ENCODE data around the gene ZFYVE9. TPM values are rescaled to one million over a fixed set of nuclear protein-coding genes. Genes with fewer than 3 reads are reported as not detected.

The ZFYVE9 gene
- total RNA-seq, 2 donors from 2014 or later, result 15.8 to 18.5 TPM

- Histone ChIP-seq H3K4me3 (no peak overlapping the region), H3K4me1 (no peaks in the 10 kb centered on the region), H3K27ac (no peak overlapping the region), H3K27me3 (no peaks in the 10 kb centered on the region), H3K9me3 (no peaks in the 10 kb centered on the region), H3K36me3 (peaks cover 97% of the 10 kb centered on the region)
- DNase-seq (ENCODE audit: low spot score), result no peak
- TF ChIP-seq, protein P1, sequence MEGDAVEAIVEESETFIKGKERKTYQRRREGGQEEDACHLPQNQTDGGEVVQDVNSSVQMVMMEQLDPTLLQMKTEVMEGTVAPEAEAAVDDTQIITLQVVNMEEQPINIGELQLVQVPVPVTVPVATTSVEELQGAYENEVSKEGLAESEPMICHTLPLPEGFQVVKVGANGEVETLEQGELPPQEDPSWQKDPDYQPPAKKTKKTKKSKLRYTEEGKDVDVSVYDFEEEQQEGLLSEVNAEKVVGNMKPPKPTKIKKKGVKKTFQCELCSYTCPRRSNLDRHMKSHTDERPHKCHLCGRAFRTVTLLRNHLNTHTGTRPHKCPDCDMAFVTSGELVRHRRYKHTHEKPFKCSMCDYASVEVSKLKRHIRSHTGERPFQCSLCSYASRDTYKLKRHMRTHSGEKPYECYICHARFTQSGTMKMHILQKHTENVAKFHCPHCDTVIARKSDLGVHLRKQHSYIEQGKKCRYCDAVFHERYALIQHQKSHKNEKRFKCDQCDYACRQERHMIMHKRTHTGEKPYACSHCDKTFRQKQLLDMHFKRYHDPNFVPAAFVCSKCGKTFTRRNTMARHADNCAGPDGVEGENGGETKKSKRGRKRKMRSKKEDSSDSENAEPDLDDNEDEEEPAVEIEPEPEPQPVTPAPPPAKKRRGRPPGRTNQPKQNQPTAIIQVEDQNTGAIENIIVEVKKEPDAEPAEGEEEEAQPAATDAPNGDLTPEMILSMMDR (IDR thresholded peaks at IDR 0.05), result no peak
Measured at GRCh38 chr1:52356818-52357355, 215.0 kb downstream of the ZFYVE9 start.

- H3K9me3 ChIP-seq, result no peaks in the 10 kb centered on the region
- H3K27me3 ChIP-seq, result no peaks in the 10 kb centered on the region
- no peaks in the 10 kb centered on the region for H3K4me1 ChIP-seq
- H3K27ac ChIP-seq, result no peak overlapping the region
- TF ChIP-seq, protein P1 (IDR thresholded peaks at IDR 0.05), result no peak
- DNase-seq (ENCODE audit: low spot score), result no peak
- no peak overlapping the region for H3K4me3 ChIP-seq
- peaks cover 99% of the 10 kb centered on the region for H3K36me3 ChIP-seq
Measured at GRCh38 chr1:52357397-52357796, 215.5 kb downstream of the ZFYVE9 start.

DNA sequence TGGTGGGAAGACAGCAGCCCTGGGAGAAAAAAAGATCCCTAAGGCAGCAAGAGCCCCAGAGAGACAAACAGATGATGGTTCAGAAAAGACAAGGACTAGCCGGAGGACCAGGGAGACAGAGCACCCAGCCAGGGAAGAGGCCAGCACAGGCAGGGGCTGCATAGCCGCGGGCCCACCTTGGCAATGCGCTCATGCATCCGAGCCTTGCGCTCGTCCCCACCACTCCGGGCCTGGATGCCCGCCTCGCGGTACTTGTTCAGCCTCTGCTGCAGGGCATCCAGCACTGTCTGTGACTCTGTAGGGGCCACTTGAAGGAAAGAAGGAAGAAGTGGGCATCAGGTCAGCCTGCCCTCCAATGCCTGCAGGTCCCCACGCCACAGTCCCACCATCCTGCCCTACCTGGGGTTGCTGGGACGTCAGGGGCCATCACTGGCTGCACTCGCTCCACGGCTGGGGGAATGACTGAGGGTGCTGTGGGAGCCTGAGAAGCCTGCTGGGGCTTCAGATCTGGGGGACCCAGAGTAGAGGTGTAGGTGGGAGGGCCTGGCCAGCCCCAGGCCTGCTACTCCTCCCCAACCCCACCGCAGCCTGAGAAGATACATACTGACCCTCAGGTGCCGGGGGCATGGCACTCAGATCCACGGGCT is 217.1 kb downstream of the ZFYVE9 start:
- H3K27ac ChIP-seq, result no peak overlapping the region
- H3K4me1 ChIP-seq, result peaks cover 0 to under 1% of the 10 kb centered on the region in 2 donors
- TF ChIP-seq, protein P1 (IDR thresholded peaks at IDR 0.05), result no peak
- no peaks in the 10 kb centered on the region for H3K27me3 ChIP-seq
- H3K36me3 ChIP-seq, result peaks cover 87% of the 10 kb centered on the region
- H3K4me3 ChIP-seq, result no peak overlapping the region
- DNase-seq (ENCODE audit: low spot score), result no peak
- H3K9me3 ChIP-seq, result no peaks in the 10 kb centered on the region

DNA sequence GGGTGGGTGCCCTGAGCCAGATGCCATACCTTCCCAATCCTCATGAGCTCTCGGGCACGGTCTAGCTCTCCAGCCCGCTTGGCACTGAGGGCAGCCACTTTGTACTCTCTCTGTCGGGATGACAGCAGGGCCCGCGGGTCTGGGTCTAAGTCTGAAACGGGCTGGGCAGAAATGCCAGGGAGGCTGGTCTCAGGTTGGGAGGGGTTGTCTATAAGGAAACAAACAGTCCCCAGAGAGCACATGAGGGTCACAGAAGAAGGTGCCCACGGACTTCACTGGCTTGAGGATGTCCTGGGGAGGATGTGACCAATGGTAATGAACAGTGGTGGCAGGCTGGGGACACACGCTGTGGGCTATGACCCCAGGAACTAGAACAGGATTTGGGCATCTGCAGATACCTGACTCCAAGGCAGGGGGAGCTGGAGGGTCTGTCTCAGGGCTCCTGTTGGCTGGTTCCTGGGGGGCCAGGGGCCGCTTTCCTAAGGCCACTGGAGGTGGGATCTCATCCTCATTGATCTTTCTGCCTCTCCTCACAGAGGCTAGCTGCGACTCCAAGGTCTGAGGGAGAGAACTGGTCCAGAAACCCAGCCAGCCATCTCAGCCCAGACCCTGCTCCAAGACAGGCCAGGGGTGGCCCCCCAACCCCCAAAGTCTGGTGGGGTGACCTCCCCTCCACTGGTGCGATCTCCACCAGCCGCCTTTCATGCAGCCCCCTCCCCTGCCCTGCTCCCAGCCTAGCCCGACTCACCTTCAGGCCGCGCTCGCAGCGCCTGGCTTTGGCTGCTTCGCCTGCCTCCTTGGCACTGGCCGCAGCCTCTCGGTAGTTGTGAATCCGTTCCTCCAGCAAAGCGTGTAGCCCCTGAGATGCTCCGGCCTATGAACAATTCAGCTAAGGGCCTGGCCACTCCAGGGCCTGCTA is 218.0 kb downstream of the ZFYVE9 start:
- DNase-seq (ENCODE audit: low spot score), result no peak
- Histone ChIP-seq H3K27ac (no peak overlapping the region), H3K4me3 (no peak overlapping the region), H3K4me1 (peaks cover 0 to 10% of the 10 kb centered on the region in 2 donors), H3K9me3 (no peaks in the 10 kb centered on the region), H3K27me3 (no peaks in the 10 kb centered on the region), H3K36me3 (peaks cover 78% of the 10 kb centered on the region)
- TF ChIP-seq, protein P1 (IDR thresholded peaks at IDR 0.05), result no peak

DNA sequence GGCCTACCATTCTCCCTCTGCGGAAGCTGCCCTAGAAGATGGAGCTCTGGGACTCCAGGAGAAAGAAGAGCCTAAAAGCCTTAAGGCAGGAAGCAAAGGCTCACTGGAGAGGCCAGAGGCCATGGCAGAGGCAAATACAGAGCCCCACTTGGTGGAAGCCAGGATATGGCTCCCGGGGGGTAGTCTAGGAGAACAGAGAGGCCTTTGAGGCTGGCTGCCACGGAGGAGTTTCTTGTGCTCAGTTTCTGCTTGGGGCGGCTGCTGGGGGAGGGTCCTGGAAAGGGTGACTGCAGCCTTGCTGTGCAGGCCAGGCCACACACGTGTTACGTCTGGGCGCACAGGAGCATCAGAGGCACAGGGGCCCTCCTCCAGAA is 218.7 kb downstream of the ZFYVE9 start:
- H3K4me1 ChIP-seq, result peaks cover 0 to 15% of the 10 kb centered on the region in 2 donors
- TF ChIP-seq, protein P1 (IDR thresholded peaks at IDR 0.05), result no peak
- H3K36me3 ChIP-seq, result peaks cover 71% of the 10 kb centered on the region

More for the DNA sequence above, 218.7 kb downstream of the ZFYVE9 start:
- DNase-seq (ENCODE audit: low spot score), result no peak
- no peak overlapping the region for H3K27ac ChIP-seq
- H3K4me3 ChIP-seq, result no peak overlapping the region
- H3K9me3 ChIP-seq, result no peaks in the 10 kb centered on the region
- no peaks in the 10 kb centered on the region for H3K27me3 ChIP-seq
